Skin of body (tissue), 2 donors: ENCODE data around the gene RBM47. TPM values are rescaled to one million over a fixed set of nuclear protein-coding genes. Genes with fewer than 3 reads are reported as not detected.
A peak's percentile ranks its signal among the peaks of the same experiment; 100 is the strongest.
"Not testable (repeated sequence)": the region's sequence is repeated elsewhere in the genome, so short reads cannot be mapped to it uniquely, and the experiment has no call there.

Experiments used
- DNase-seq: peaks from one replicate; lab custom pipeline; 2025; lab: John Stamatoyannopoulos, UW
- total RNA-seq: library from RNA; depleted of rRNA; stranded (reverse); fragments of >200 nt; gene quantifications from one replicate; pipeline ENCODE4 v1.2.3, GENCODE V29; 2014

Gene RBM47
- total RNA-seq, 1 donor from 2014 or later, result 16.3 TPM

- no peak for DNase-seq
Measured at GRCh38 chr4:40417941-40418340, 211.7 kb downstream of the RBM47 start.

GRCh38 chr4:40414673-40415072 lies 215.0 kb downstream of the RBM47 start:
- DNase-seq, result no peak

GRCh38 chr4:40412866-40413795 lies 216.5 kb downstream of the RBM47 start:
- no peak for DNase-seq

- DNase-seq, result no peak
Measured at GRCh38 chr4:40412388-40412787, 217.3 kb downstream of the RBM47 start.

GRCh38 chr4:40409835-40410234 lies 219.8 kb downstream of the RBM47 start:
- no peak for DNase-seq

GRCh38 chr4:40407468-40407867 lies 222.2 kb downstream of the RBM47 start:
- DNase-seq, result not testable (repeated sequence)

GRCh38 chr4:40406340-40406739 lies 223.3 kb downstream of the RBM47 start:
- no peak for DNase-seq

GRCh38 chr4:40405193-40405592 lies 224.5 kb downstream of the RBM47 start:
- no peak for DNase-seq

- DNase-seq, result no peak
Measured at GRCh38 chr4:40403081-40403480, 226.6 kb downstream of the RBM47 start.

GRCh38 chr4:40402556-40402955 lies 227.1 kb downstream of the RBM47 start:
- no peak for DNase-seq

- peak; percentile 44 for DNase-seq
Measured at GRCh38 chr4:40401631-40402030, 228.0 kb downstream of the RBM47 start.

- DNase-seq, result no peak
Measured at GRCh38 chr4:40401096-40401495, 228.6 kb downstream of the RBM47 start.

- DNase-seq, result no peak
Measured at GRCh38 chr4:40399578-40399977, 230.1 kb downstream of the RBM47 start.

GRCh38 chr4:40395908-40396793 lies 233.5 kb downstream of the RBM47 start:
- no peak for DNase-seq

GRCh38 chr4:40395166-40395900 lies 234.3 kb downstream of the RBM47 start:
- DNase-seq, result no peak

GRCh38 chr4:40394236-40394635 lies 235.4 kb downstream of the RBM47 start:
- peak; percentile 32 for DNase-seq

GRCh38 chr4:40392241-40392640 lies 237.4 kb downstream of the RBM47 start:
- DNase-seq, result not testable (repeated sequence)

- DNase-seq, result no peak
Measured at GRCh38 chr4:40389986-40390385, 239.7 kb downstream of the RBM47 start.

GRCh38 chr4:40388239-40388638 lies 241.4 kb downstream of the RBM47 start:
- no peak for DNase-seq

- DNase-seq, result no peak
Measured at GRCh38 chr4:40380647-40381046, 249.0 kb downstream of the RBM47 start.

GRCh38 chr4:40379248-40379647 lies 250.4 kb downstream of the RBM47 start:
- DNase-seq, result no peak
